SIG-M5 (cell line): Measurements from ENCODE around the gene RERE.

ENCODE experiments used
- DNase-seq: peaks from one replicate; lab custom pipeline; 2025; lab: John Stamatoyannopoulos, UW

Gene RERE

GRCh38 chr1:8329439-8329838 is 488.0 kb downstream of the RERE start:
- DNase-seq = no peak

GRCh38 chr1:8328271-8328670 is 489.2 kb downstream of the RERE start:
- no peak for DNase-seq

GRCh38 chr1:8326265-8326664 is 491.2 kb downstream of the RERE start:
- no peak for DNase-seq

GRCh38 chr1:8325771-8326170 is 491.7 kb downstream of the RERE start:
- no peak for DNase-seq

GRCh38 chr1:8324176-8324810 is 493.1 kb downstream of the RERE start:
- DNase-seq = no peak

GRCh38 chr1:8323706-8324105 is 493.7 kb downstream of the RERE start:
- no peak for DNase-seq

GRCh38 chr1:8321612-8322011 is 495.8 kb downstream of the RERE start:
- no peak for DNase-seq

GRCh38 chr1:8318436-8318835 is 499.0 kb downstream of the RERE start:
- DNase-seq = no peak

GRCh38 chr1:8317647-8318381 is 499.6 kb downstream of the RERE start, which contains the start of gene SLC45A1:
SLC45A1 (plus strand) TSS chr1:8318114; CDS start chr1:8324330, 6,216 bp downstream.
- no peak for DNase-seq

- no peak for DNase-seq
Observed at GRCh38 chr1:8315573-8316475, 501.6 kb downstream of the RERE start.

GRCh38 chr1:8314346-8315280 is 502.8 kb downstream of the RERE start:
- DNase-seq = no peak

GRCh38 chr1:8313231-8313630 is 504.2 kb downstream of the RERE start:
- no peak for DNase-seq

GRCh38 chr1:8312235-8313218 is 504.9 kb downstream of the RERE start:
- no peak for DNase-seq

- no peak for DNase-seq
Observed at GRCh38 chr1:8311068-8311718, 506.2 kb downstream of the RERE start.

GRCh38 chr1:8307628-8308027 is 509.8 kb downstream of the RERE start:
- no peak for DNase-seq

GRCh38 chr1:8303876-8304275 is 513.6 kb downstream of the RERE start:
- DNase-seq = no peak

- DNase-seq = no peak
Observed at GRCh38 chr1:8303141-8303540, 514.3 kb downstream of the RERE start.
